IMR-90 (cell line): ENCODE measurements around the gene OSBP2.

Experiments used
- CEBPB ChIP-seq: IDR thresholded peaks from 2 replicates; pipeline ENCODE4 v1.6.1; 2012; ENCODE audit warnings: low read depth, low read length, improper control_type of control experiment
- CHD1 ChIP-seq: IDR thresholded peaks from 2 replicates; pipeline ENCODE4 v1.6.1; 2012; ENCODE audit warnings: low read depth, low read length, improper control_type of control experiment
- MAFK ChIP-seq: IDR thresholded peaks from 2 replicates; pipeline ENCODE4 v1.6.1; 2012; ENCODE audit warnings: low read depth, low read length, improper control_type of control experiment
- MAZ ChIP-seq: IDR thresholded peaks from 2 replicates; pipeline ENCODE4 v1.6.1; 2012; ENCODE audit warnings: low read depth, mild to moderate bottlenecking, low read length, improper control_type of control experiment, moderate library complexity, borderline replicate concordance
- MXI1 ChIP-seq: IDR thresholded peaks from 2 replicates; pipeline ENCODE4 v1.6.1; 2012; ENCODE audit warnings: low read depth, mild to moderate bottlenecking, low read length, moderate library complexity, borderline replicate concordance
- POLR2A ChIP-seq: IDR thresholded peaks from 2 replicates; pipeline ENCODE4 v1.6.1; 2012; ENCODE audit warnings: mild to moderate bottlenecking, low read depth, low read length
- RAD21 ChIP-seq: IDR thresholded peaks from 2 replicates; pipeline ENCODE4 v1.6.1; 2012; ENCODE audit warnings: low read length, improper control_type of control experiment
- RCOR1 ChIP-seq: IDR thresholded peaks from 2 replicates; pipeline ENCODE4 v1.6.1; 2012; ENCODE audit warnings: mild to moderate bottlenecking, low read length, improper control_type of control experiment; ENCODE audit not compliant: insufficient replicate concordance
- RFX5 ChIP-seq: IDR thresholded peaks from 2 replicates; pipeline ENCODE4 v1.8.0; 2012; ENCODE audit warnings: low read depth, mild to moderate bottlenecking, low read length, moderate library complexity
- SMC3 ChIP-seq: fragments of 150-350 bp; IDR thresholded peaks from 2 replicates; pipeline ENCODE4 v1.6.1; 2016; ENCODE audit warnings: low read depth, mild to moderate bottlenecking, antibody characterized with exemption, low read length, moderate library complexity
- TF ChIP-seq, protein P1 (sequence below): conservative IDR thresholded peaks from 2 replicates; pipeline ENCODE4 v1.5.1; 2012; ENCODE audit warnings: mild to moderate bottlenecking, low read depth, low read length, improper control_type of control experiment
- TF ChIP-seq, protein P2 (sequence below): fragments of 150-350 bp; IDR thresholded peaks from 2 replicates; pipeline ENCODE4 v1.6.1; 2017; ENCODE audit warnings: mild to moderate bottlenecking, antibody characterized with exemption, low read length, low read depth

GRCh38 chr22:30863081-30863833, 168.6 kb downstream of the OSBP2 start:
- TF ChIP-seq, protein P1, sequence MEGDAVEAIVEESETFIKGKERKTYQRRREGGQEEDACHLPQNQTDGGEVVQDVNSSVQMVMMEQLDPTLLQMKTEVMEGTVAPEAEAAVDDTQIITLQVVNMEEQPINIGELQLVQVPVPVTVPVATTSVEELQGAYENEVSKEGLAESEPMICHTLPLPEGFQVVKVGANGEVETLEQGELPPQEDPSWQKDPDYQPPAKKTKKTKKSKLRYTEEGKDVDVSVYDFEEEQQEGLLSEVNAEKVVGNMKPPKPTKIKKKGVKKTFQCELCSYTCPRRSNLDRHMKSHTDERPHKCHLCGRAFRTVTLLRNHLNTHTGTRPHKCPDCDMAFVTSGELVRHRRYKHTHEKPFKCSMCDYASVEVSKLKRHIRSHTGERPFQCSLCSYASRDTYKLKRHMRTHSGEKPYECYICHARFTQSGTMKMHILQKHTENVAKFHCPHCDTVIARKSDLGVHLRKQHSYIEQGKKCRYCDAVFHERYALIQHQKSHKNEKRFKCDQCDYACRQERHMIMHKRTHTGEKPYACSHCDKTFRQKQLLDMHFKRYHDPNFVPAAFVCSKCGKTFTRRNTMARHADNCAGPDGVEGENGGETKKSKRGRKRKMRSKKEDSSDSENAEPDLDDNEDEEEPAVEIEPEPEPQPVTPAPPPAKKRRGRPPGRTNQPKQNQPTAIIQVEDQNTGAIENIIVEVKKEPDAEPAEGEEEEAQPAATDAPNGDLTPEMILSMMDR: no peak; the same call in 1 of the 2 replicates
- TF ChIP-seq RAD21 (0 out of 2 replicates have a peak, but pooled peaks have one; percentile 9), MXI1 (no peak), POLR2A (no peak), RFX5 (no peak), RCOR1 (no peak), SMC3 (no peak), CEBPB (no peak), MAFK (no peak), MAZ (no peak), CHD1 (no peak)
- TF ChIP-seq, protein P2, sequence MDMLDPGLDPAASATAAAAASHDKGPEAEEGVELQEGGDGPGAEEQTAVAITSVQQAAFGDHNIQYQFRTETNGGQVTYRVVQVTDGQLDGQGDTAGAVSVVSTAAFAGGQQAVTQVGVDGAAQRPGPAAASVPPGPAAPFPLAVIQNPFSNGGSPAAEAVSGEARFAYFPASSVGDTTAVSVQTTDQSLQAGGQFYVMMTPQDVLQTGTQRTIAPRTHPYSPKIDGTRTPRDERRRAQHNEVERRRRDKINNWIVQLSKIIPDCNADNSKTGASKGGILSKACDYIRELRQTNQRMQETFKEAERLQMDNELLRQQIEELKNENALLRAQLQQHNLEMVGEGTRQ: peak; percentile 35; the same call in 1 of the 2 replicates
